ENCODE results near the gene RTP4.

GRCh38 chr3:187406927-187407326 is 38.7 kb downstream of the RTP4 start:
- TF ChIP-seq, protein P1, sequence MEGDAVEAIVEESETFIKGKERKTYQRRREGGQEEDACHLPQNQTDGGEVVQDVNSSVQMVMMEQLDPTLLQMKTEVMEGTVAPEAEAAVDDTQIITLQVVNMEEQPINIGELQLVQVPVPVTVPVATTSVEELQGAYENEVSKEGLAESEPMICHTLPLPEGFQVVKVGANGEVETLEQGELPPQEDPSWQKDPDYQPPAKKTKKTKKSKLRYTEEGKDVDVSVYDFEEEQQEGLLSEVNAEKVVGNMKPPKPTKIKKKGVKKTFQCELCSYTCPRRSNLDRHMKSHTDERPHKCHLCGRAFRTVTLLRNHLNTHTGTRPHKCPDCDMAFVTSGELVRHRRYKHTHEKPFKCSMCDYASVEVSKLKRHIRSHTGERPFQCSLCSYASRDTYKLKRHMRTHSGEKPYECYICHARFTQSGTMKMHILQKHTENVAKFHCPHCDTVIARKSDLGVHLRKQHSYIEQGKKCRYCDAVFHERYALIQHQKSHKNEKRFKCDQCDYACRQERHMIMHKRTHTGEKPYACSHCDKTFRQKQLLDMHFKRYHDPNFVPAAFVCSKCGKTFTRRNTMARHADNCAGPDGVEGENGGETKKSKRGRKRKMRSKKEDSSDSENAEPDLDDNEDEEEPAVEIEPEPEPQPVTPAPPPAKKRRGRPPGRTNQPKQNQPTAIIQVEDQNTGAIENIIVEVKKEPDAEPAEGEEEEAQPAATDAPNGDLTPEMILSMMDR (conservative IDR thresholded peaks at IDR 0.05 in 1 of 2, IDR thresholded peaks at IDR 0.05 in 1 of 2; ENCODE audit: low read depth in 1 of 2, low read length in 2 of 2) = no peak
- TF ChIP-seq EZH2 (IDR thresholded peaks at IDR 0.05; ENCODE audit: low read length, missing control alignments) = no peak
